Muscle of back (tissue), 11 donors: ENCODE data around the gene PCNX2. TPM values are rescaled to one million over a fixed set of nuclear protein-coding genes. Genes with fewer than 3 reads are reported as not detected.
"Not testable (repeated sequence)": the region's sequence is repeated elsewhere in the genome, so short reads cannot be mapped to it uniquely, and the experiment has no call there.

Experiments
- DNase-seq, 3 donors: peaks; one replicate each; pipeline versions ENCODE4 v3.0.0 to v3.0.0-alpha.2; 2013
- polyA plus RNA-seq, 10 donors: library from polyadenylated mRNA; unstranded; fragments of 120-200 nt; gene quantifications; one replicate each; pipeline ENCODE4 v1.2.1, GENCODE V29; 2013; ENCODE audit not compliant: insufficient read length in 10 of 10

PCNX2 gene
- polyA plus RNA-seq, 10 donors: 1.7 to 4.8 (median 3.1) TPM

DNA sequence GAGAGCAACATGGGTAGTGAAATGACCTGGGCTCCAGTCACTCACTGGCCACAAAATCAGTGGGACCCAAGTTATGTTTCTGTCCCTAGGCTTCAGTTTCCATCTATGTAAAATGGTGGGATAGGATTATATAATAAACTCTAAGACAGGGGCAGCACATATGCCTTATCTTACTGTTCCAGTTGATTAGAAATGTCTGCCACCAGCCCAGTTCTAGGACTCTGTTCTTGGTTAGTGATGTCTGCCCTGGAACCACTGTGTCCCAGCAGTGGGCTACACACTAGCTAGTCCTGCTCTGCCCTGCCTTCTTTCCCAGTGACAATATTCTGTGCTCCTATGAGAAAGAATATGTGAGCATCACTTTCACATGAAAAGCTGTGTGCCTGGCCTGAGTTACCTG lies 138.3 kb downstream of the PCNX2 start:
- no peak for DNase-seq

DNA sequence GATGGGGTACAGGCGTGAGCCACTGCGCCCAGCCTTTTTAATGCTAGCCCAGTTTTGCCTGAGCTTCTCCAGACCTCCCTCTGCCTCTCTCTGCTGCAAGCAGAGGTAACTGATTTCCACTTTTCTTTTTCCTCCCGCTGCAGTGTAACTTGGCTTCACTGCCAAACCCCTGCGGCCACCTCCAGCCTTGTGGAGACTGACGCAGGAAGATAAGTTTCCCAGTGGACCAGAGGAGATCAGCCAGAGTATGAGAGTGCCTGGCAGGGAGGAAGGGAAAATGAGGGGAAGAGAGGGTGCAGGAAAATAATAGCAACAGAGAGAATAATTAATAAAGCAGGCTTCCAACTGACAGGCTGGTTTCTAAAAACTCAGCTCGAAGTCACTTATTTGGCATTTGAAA lies 143.7 kb downstream of the PCNX2 start:
- DNase-seq: peak in 2 of 3 donors; percentile 55 to 69

DNA sequence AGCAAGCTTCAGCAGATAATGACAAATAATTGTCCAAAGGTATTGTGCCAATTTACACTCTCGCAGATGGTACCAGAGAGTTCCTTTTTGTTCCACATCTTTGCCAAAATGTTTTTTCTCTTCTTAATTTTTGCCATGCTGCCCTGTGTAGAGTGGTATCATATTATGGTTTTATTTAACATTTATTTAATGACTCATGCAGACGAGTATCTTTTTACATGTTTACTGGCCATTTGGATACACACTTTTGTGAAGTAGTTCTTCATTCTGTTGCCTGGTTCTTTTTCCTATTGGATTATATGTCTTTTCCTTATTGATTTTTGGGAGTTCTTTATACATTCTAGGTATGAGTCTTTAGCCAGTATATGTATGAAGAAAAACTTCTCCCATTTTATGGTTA lies 151.1 kb downstream of the PCNX2 start:
- no peak for DNase-seq

DNA sequence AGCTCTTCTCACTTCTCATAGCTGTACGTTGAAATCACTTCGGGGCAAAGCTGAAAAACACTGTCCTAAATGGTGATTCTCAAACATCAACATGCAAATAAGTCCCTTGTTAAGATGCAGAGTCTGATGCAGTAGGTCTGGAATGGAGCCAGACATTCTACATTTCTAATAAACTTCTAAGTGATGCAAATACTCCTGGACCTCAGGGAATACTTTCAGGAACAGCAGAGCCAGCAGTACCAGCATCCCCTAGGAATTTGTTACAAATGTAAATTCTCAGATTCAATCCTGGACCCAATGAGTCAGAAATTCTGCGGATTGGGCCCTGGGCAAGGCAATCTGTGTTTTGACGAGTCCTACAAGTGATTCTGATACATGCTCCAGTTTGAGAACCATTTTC lies 152.3 kb downstream of the PCNX2 start:
- no peak for DNase-seq

DNA sequence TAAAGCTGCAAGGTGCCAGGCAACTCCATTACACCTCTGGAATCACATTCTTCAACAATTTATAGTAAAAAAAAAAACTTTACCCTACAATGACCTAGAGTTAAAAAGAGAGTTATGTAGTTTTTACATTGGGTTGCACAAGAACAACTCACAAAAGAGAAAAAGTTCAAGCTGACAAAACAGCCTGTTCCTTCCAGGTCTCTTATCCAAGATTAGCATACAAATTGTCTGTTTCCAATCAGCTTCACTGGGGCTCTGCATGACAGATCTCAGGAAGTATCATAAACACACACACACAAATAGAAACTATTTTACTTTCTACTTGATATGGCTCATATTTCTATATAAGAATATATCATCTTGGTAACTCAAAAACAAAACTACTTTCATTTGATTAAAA lies 154.6 kb downstream of the PCNX2 start:
- peak in 2 of 3 donors; percentile 5 to 20 for DNase-seq

DNA sequence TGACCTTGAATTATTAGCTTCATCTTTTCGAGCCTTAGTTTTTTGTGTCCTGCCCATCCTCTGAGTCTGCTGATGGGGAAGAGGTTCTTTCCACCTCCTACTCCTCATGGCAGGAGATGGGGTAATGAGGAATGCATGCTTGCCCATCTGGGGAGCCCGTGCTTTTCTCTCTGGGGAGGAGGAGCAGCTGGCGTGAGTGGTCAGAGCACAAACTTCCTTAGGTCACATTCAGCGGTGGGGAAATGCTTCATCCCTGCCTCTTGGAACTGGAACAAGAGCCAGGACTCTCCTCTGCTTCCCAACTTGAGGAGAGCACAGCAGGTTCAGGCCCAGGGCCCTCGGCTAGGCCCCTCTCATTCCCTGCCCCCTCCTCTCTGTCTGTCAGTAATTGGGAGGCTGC lies 155.0 kb downstream of the PCNX2 start:
- DNase-seq: no peak

DNA sequence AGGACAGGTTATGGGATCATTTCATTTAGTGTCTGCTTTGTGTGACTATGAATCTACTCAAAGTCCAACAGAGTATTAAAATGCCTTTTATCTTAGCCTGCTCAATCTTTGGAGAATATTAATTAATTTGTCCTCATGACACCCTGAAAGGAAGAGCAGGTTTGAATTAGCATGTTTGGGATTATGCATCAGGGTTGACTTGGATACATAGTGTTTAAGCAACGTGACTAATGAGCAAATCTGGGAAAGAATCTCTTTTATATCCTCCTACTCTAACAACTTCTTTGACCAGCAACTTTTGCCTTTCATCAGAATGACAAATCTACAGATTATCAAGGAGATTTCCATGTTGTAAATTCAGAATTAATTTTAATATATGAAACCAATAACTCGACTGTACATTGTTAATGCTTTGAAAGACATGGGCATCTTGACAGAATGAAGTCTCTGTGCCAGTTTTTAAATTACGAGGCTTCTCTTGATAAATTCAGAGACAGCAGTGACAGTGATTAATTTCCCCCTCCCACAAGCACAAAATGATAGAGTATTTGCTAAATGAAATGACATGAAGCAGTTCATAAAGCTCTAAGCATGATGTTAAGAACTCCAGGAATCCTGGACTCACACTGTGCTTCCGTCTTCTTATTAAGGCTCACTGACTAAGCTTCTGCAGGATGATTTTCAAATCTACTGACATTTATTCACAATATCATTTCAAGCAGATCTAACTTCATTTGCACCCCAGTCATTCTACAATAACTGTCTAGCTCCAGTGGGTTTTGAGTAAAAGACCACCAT lies 156.5 kb downstream of the PCNX2 start:
- DNase-seq: no peak

DNA sequence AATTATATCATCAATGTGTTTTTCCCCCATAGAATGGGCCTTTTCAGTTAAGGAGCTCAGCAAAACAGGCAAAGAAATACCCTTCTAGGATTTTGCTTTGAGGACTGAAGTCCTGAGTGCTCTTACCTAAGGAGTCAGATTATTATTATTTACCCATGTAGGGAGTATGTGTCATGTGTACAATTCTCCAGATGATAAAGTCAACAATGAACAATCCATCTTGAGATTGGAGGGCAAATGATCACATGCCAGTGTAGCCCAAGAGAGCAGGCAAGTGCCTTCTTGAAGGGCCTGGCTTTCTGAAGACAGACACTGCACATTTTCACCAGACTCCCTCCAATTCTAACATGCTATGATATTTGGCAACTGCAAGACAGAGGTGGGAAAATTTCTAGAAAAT lies 159.7 kb downstream of the PCNX2 start:
- no peak for DNase-seq

DNA sequence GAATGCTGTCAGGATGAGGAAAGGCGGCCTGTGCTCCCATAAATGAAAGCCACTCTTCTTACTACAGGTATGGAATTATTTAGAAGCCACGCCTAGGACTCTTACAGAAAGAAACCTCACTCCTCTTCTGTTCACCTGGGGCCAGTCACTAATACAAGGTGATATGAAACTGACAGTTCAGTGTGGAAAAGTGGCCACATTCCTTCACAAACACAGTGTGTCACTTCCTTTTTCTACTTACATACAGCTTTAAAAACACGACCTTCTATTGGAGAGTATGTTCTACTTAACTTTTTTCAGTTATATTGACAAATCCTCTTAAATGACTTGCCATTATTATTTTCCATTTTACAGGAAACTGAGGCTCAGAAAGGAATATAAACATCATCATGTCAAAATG lies 163.1 kb downstream of the PCNX2 start:
- no peak for DNase-seq

DNA sequence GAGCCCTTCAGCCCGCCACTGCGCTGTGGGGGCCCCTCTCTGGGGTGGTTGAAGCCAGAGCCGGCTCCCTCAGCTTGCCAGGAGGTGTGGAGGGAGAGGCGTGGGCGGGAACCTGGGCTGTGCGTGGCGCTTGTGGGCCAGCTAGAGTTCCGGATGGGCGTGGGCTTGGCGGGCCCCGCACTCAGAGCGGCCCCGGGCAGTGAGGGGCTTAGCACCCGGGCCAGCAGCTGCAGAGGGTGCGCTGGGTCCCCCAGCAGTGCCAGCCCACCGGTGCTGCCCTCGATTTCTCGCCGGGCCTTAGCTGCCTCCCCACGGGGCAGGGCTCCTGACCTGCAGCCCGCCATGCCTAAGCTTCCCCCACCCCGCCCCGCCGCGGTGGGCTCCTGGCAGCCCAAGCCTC lies 166.5 kb downstream of the PCNX2 start:
- DNase-seq: not testable (repeated sequence)

DNA sequence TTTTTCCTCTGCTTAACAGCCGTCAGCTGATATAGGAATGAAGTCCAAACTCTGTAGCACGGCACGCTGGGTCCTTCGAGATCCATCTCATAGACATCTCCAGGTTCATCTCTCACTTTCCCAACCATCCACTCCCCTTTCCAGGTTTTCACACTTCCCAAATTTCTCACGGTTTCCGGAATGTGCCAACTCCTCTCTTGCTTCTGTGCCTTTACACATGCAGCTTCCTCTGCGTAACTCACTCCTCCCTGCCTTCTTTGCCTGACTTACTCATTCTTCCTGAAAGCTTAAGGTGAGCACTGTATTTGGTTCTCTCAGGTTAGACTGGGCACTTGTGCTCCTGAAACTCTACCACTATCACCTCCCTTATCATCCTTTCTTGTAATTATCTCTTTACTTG lies 168.4 kb downstream of the PCNX2 start:
- DNase-seq: no peak

DNA sequence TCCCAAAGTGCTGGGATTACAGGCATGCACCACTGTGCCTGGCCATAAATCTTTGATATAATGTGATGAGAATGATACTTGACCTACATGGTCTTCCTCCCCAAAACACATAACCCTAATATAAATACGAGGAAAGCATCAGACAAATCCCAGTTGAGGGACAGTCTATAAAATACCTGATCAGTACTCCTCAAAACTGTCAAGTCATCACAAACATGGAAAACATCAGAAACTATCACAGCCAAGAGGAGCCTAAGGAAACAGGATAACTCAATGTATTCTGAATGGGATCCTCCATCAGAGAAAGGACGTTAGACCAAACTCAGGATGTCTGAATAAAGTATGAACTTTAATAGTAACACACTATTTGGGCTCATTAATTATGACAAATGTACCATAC lies 172.7 kb downstream of the PCNX2 start:
- DNase-seq: no peak

DNA sequence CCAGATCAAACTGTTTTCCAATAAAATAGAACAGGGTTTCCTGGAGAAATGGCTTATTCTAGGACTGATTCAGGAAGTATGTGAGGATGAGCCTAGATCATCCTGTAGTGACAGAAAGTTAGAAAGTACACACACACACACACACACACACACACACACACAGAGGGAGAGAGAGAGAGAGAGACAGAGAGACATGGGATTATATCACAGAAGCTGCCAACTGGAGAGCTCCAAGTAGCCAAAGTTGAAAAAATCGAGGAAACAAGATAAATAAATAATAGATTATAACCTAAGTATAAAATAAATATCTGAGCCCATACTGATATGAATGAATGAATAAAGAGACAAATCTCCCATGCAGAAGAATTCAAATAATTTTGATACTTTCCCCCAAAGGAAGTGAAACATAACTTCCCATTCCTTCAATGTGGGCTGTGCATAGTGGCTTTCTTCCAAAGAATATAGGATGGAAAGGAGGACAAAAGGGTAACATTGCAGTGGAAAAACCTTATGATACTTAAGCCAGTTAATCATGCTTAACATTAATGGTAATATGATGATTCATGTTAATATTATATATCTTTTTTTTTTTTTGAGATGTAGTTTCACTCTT lies 173.5 kb downstream of the PCNX2 start:
- DNase-seq: peak in 1 of 3 donors; percentile 45

DNA sequence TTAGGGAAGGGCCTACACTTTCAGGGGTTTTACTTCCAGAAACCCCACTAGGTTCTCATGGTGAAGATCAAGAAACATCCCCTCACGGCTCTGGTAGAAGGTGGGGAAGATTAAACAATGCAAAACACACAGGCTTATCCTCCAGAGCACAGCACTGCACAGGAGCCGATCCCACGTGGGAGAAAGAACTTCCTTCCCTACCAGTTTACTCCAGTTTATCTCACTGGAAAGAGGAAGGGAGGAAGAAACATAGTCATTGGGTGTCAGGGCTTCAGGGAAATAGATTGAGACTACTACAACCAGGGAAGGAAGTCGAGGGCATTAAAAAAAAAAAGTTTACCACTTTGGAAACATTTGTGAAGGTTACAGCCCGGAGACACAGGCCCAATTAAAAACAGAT lies 180.7 kb downstream of the PCNX2 start:
- no peak for DNase-seq

DNA sequence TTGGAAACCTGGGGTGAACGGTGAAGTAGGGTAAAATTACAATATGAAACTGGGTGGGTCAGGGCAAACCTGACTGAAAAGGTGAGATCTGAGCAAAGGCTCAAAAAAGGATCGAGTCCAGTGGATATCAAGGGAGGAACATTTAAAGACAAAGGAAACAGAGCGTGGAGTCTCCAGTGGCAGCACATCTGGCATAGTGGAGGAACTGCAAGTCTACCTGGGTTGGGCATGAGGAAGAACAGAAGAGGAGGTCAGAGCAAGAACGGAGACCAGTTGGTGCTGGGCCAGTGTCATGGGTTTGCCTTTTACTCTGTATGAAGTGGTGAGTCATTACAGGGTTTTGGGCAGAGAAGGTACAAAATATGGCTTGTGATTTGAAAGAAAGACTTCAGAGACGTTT lies 181.4 kb downstream of the PCNX2 start:
- DNase-seq: no peak

DNA sequence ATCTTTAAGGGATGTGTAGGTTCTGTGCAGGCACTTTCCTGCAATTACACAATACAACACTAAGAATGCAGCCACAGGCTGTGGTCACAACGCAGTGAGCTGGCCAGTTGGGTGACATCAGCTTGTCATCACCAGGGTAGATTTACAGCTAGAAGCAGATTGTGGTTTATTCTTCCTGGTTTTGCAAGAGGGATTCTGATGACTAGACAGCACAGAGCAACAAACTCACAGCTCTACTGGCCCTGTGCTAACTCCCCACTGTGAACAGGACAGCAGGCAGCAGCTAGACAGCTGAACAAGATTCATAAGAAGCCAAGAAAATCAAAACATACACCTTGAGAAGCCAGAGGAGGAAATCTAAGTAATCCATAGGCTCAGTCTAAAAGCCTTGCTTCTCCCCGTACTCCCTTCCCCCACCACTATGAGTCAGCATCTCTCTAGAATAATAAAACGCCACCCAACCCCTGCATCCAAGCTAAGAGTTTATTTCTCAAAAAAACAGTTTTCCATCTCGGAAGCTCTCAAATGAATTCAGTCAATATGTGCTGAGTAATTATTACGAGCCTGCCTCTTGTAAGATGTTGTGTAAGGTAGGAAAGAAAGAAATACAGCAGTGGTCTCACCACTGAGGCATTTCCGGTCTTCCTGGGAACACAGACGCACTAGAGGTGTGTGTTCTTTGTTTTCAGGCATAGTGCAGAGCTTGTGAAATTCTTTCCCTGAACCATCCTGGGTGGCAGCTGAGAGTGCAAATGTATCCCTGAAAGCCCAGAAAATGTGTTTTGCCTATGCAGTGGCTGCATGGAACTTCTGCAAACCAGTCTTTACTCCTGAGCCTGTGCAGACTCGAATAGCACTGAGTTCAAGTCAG lies 182.3 kb downstream of the PCNX2 start:
- peak; percentile 92 to 99 (median 97) for DNase-seq

DNA sequence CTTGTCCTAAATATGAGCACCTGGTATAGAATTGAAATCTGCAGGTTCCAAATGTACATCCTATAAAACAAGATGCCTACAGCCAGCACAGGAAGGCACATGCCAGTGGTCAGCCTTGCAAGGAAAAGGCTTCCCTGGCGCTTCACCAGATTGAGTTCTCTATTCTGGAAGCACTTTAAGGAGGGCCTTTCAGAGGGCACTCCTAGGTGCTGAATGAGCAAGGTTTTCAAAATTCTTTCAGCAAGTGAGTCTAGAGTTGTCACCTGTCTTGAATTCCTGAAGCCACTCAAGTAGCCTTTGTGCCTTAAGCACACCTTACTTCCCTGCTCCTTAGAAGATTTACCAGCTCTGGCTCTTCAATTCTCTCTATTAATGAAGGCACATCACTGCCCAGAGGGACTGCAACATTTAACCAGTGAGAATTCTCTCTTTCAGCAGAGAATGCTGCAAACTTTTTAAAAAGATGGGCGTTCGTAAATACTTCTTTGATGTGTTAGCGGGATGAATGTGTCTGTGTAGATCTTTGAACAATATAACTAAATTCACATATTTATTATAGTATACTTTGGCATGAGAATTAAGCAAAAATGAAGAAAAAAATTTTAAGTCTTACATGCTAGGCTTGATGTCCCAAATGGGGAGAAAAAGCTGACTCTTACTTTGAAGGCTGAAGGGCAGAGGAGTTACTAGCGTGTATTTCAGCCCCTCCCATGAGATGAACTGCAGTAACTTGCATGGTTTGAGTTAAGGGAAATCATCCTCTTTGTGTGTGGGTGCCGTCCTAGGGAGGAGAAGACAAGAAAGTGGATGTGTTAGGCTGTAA lies 183.1 kb downstream of the PCNX2 start:
- no peak for DNase-seq

DNA sequence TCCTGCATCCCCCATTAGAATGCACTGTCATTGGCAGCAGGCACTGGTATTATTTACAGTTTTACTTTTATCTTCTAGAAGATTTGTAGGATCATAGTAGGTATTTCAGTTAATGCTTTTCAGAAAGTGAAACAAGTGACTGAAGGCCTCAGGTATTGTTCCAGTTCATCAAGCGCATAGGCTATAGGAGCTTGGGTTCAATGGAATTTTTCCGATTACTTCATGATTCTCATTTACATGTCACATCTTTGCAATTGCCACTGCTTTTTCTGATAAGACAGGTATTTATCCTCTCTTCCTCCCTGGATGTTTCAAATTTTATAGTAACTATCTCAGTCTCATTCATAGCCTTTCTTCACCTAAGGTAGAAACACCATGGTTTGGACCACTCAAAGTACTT lies 183.8 kb downstream of the PCNX2 start:
- DNase-seq: no peak

DNA sequence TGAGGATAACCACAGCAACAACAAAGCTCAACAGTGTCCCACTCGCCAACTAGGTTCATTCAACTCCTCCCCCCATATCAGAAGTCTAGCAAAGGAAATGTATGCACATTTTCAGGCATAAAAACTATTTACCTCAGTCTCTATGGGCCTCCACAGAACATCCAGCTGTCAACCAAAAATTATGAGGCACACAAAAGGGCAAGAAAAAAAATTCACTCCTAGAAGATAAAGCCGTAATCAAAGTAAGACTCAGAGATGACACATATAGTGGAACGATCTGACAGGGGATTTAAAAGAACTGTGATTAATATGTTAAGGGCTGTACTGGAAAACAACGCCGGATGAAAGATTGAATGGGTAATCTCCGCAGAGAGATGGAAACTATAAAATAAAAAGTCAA lies 186.4 kb downstream of the PCNX2 start:
- no peak for DNase-seq

DNA sequence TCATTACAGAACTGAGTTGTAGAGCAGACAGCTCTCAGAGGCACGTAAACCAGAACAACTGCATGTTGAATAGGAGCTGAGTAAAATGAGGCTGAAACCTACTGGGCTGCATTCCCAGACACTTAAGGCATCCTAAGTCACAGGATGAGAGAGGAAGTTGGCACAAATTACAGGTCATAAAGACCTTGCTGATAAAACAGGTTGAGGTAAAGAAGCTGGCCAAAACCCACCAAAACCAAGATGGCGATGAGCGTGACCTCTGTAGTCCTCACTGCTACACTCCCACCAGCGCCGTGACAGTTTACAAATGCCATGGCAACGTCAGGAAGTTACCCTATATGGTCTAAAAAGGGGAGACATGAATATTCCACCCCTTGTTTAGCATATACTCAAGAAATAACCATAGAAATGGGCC lies 187.8 kb downstream of the PCNX2 start:
- DNase-seq: not testable (repeated sequence)

DNA sequence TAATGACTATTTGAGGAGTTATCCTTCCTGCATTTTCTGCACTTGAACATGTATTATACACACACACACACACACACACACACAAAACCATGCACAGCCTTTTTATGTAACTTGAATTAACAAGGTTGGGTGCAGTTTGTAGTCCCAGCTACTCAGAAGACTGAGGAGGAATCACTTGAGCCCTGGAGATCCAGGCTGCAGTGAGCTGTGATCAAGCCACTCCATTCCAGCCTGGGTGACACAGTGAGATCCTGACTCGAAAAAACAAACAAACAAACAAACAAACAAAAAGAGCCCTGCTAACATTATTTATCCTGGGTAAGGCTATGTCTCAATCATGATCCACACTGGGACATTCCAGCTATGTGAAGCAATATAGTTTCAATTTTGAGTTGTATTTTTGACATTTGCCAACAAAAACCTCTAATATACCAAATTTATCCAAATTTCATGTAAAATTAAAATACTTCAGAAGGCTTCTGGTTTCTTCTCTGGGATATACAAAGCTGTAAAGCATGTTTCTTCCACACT lies 188.3 kb downstream of the PCNX2 start:
- DNase-seq: no peak

DNA sequence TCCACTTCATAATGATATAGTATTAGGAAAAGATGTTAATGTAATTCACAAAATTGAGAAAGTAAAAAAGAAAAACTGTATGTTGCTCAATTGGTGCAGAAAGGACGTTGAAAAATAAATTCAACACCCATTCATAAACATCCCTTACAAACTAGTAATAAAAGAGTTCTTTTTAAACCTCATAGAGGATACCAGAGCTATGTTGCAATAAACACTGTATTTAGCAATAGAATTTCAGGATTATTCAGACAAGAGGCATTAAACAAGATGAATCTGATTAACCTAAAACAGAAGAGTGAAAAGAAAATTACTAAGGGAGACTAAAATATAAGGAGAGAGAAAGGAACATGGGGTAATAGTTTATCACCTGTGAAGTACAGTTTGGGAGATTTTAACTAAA lies 190.3 kb downstream of the PCNX2 start:
- no peak for DNase-seq
